K562 (cell line): ENCODE measurements around the gene CISTR. TPM values are rescaled to one million over a fixed set of nuclear protein-coding genes. Genes with fewer than 3 reads are reported as not detected.

Experiments
- ATAC-seq: fragments of 200-7000 bp; cut with Tn5 transposase; 3 replicates; pipeline ENCODE4 v1.9.1; 2020; ENCODE audit warnings: moderate library complexity
- BruUV-seq: library from RNA; stranded (reverse); fragments of 400-500 nt; replicated peaks from 2 replicates; lab custom pipeline; 2021; lab: Mats Ljungman, UMichigan
- CTCF ChIA-PET: fragments of 300-600 bp; formaldehyde crosslinking; extraction: SDS; loops from one replicate; lab custom pipeline; 2021; ENCODE audit warnings: low intra/inter-chr PET ratio; lab: Yijun Ruan, JAX
- POLR2A ChIA-PET: fragments of 300-600, 350-650 bp; sonication (Branson Sonifier 250); formaldehyde crosslinking; extraction: SDS; loops from one replicate; lab custom pipeline; 2021; ENCODE audit warnings: antibody characterized with exemption, inconsistent platforms; lab: Yijun Ruan, JAX
- DNase-seq, 4 experiments: peaks; one replicate each; pipeline versions ENCODE4 v3.0.0 to v3.0.0-alpha.2; 2011 to 2018; ENCODE audit warnings: low spot score in 3 of 4, mixed read lengths in 3 of 4; ENCODE audit errors: extremely low read depth in 1 of 4
- FAIRE-seq: peaks from 2 replicates; lab custom pipeline; 2011; peaks lifted over from hg19 to GRCh38; lab: Jason Lieb, UNC
- H2AFZ ChIP-seq: 2 replicates; pipeline ENCODE4 v1.6.0; 2011; ENCODE audit warnings: low read depth, low read length, control low read depth, inconsistent platforms
- H3K27ac ChIP-seq: fragments of 200-600 bp; 3 replicates; pipeline ENCODE4 v1.8.0; 2011; ENCODE audit warnings: low read depth, mild to moderate bottlenecking, control low read depth, inconsistent platforms, low read length, moderate library complexity, mixed read lengths; ENCODE audit errors: extremely low read depth
- H3K27me3 ChIP-seq, 2 experiments: fragments of 300-600 bp in 1 of 2; 2 replicates in 1 of 2; 3 replicates in 1 of 2; pipeline versions ENCODE4 v1.6.0 to v1.8.0; 2011; ENCODE audit warnings: inconsistent platforms in 2 of 2, low read length in 2 of 2, mild to moderate bottlenecking in 1 of 2, mixed read lengths in 1 of 2, moderate library complexity in 1 of 2; ENCODE audit not compliant: control insufficient read depth in 2 of 2, insufficient read depth in 2 of 2
- H3K36me3 ChIP-seq: fragments of 300-600 bp; 3 replicates; pipeline ENCODE4 v1.8.0; 2011; ENCODE audit warnings: mild to moderate bottlenecking, low read length, inconsistent platforms; ENCODE audit not compliant: control insufficient read depth, insufficient read depth
- H3K4me1 ChIP-seq, 2 experiments: fragments of 200-600 bp in 1 of 2; replicated peaks in 1 of 2; 2 replicates in 1 of 2; 3 replicates in 1 of 2; pipeline versions ENCODE4 v1.5.1 to v1.8.0; 2011; ENCODE audit warnings: inconsistent platforms in 2 of 2, low read length in 2 of 2, mild to moderate bottlenecking in 1 of 2, mixed read lengths in 1 of 2, moderate library complexity in 1 of 2; ENCODE audit not compliant: control insufficient read depth in 2 of 2, insufficient read depth in 2 of 2
- H3K4me2 ChIP-seq: 2 replicates; pipeline ENCODE4 v1.6.1; 2011; ENCODE audit warnings: low read length, control low read depth, inconsistent platforms, mixed read lengths; ENCODE audit not compliant: insufficient read depth
- H3K4me3 ChIP-seq: fragments of 200-600 bp; sonication (generic), shearing (Covaris generic); 2 replicates; pipeline ENCODE4 v1.5.1; 2016; ENCODE audit warnings: control low read depth, inconsistent platforms
- H3K79me2 ChIP-seq: fragments of 200-600 bp; 3 replicates; pipeline ENCODE4 v1.8.0; 2011; ENCODE audit warnings: low read length, inconsistent platforms; ENCODE audit not compliant: control insufficient read depth, insufficient read depth
- H3K9ac ChIP-seq, 2 experiments: 2 replicates each; pipeline versions ENCODE4 v1.6.0 to v1.6.1; 2011; ENCODE audit warnings: low read depth in 2 of 2, low read length in 2 of 2, control low read depth in 1 of 2, inconsistent platforms in 1 of 2, mild to moderate bottlenecking in 1 of 2, mixed read lengths in 1 of 2; ENCODE audit not compliant: insufficient read depth in 1 of 2
- H3K9me1 ChIP-seq: one replicate; pipeline ENCODE4 v1.6.0; 2011; ENCODE audit warnings: inconsistent platforms, mild to moderate bottlenecking, low read length, moderate library complexity; ENCODE audit not compliant: control insufficient read depth, insufficient read depth
- H3K9me3 ChIP-seq: replicated peaks from 2 replicates; pipeline ENCODE4 v1.5.1; 2011; ENCODE audit warnings: low read depth, low read length, inconsistent platforms; ENCODE audit not compliant: control insufficient read depth, insufficient read depth
- H4K20me1 ChIP-seq: replicated peaks from 2 replicates; pipeline ENCODE4 v1.6.1; 2011; ENCODE audit warnings: low read length, inconsistent platforms, mixed read lengths; ENCODE audit not compliant: control insufficient read depth, insufficient read depth
- CHD4 ChIP-seq: fragments of 200-600 bp; sonication (generic); IDR thresholded peaks from 3 replicates; pipeline ENCODE4 v1.6.1; 2012; ENCODE audit warnings: low read depth, mild to moderate bottlenecking, mixed read lengths, low read length, inconsistent platforms; ENCODE audit not compliant: insufficient read depth, insufficient replicate concordance, poor library complexity, severe bottlenecking
- EZH2 ChIP-seq: IDR thresholded peaks from 2 replicates; pipeline ENCODE4 v1.6.1; 2012; ENCODE audit warnings: low read depth, mild to moderate bottlenecking, inconsistent platforms, low read length, borderline replicate concordance
- GTF2B ChIP-seq: IDR thresholded peaks from 2 replicates; pipeline ENCODE4 v1.6.1; 2011; ENCODE audit not compliant: insufficient read length; ENCODE audit errors: extremely low read depth
- HDAC8 ChIP-seq: fragments of 450-650 bp; IDR thresholded peaks from 2 replicates; pipeline ENCODE4 v1.6.1; 2016; ENCODE audit warnings: mild to moderate bottlenecking, missing genetic modification characterization, moderate library complexity, missing compliant biosample characterization
- HNRNPL ChIP-seq: fragments of 200-400 bp; formaldehyde crosslinking; IDR thresholded peaks from 2 replicates; pipeline ENCODE4 v1.6.1; 2017; ENCODE audit warnings: low read depth, mild to moderate bottlenecking, low read length
- ILF3 ChIP-seq: fragments of 450-650 bp; IDR thresholded peaks from 2 replicates; pipeline ENCODE4 v1.6.1; 2018; ENCODE audit warnings: antibody characterized with exemption, mild to moderate bottlenecking, moderate library complexity, borderline replicate concordance
- ILK ChIP-seq: fragments of 450-650 bp; IDR thresholded peaks from 2 replicates; pipeline ENCODE4 v1.6.1; 2016; ENCODE audit warnings: missing genetic modification characterization, low read depth, mild to moderate bottlenecking, missing compliant biosample characterization, moderate library complexity, borderline replicate concordance
- KLF16 ChIP-seq: IDR thresholded peaks from 2 replicates; pipeline ENCODE4 v1.6.1; 2016; ENCODE audit warnings: antibody characterized with exemption
- THAP12 ChIP-seq: fragments of 250-450 bp; sonication (Bioruptor Pico); IDR thresholded peaks from 2 replicates; pipeline ENCODE4 v1.9.0; 2021; ENCODE audit warnings: mild to moderate bottlenecking, inconsistent platforms
- YY1 ChIP-seq, 3 experiments: IDR thresholded peaks; 2 replicates each; pipeline ENCODE4 v1.6.1; 2011; ENCODE audit warnings: low read length in 2 of 3, mild to moderate bottlenecking in 2 of 3, moderate library complexity in 2 of 3, borderline replicate concordance in 1 of 3, control low read depth in 1 of 3, low read depth in 1 of 3; ENCODE audit not compliant: insufficient read depth in 3 of 3, insufficient replicate concordance in 2 of 3, control insufficient read depth in 1 of 3, insufficient read length in 1 of 3; ENCODE audit errors: extremely low read depth in 1 of 3
- ZBTB5 ChIP-seq: fragments of 450-650 bp; IDR thresholded peaks from 2 replicates; pipeline ENCODE4 v1.6.1; 2017; ENCODE audit warnings: antibody characterized with exemption
- ZNF324 ChIP-seq: fragments of 250-450 bp; sonication (Bioruptor Pico); IDR thresholded peaks from 2 replicates; pipeline ENCODE4 v1.4.0; 2020; ENCODE audit warnings: mild to moderate bottlenecking
- ZNF449 ChIP-seq: fragments of 250-450 bp; sonication (Bioruptor Pico); IDR thresholded peaks from 2 replicates; pipeline ENCODE4 v1.8.0; 2022; ENCODE audit warnings: moderate library complexity, mild to moderate bottlenecking, inconsistent platforms
- ZNF561 ChIP-seq: fragments of 450-650 bp; formaldehyde crosslinking; conservative IDR thresholded peaks from 2 replicates; pipeline ENCODE4 v1.4.0; 2020; ENCODE audit warnings: mild to moderate bottlenecking, moderate library complexity
- WGBS: fragments of 100-300 bp; shearing (Covaris generic); methylation state at CpG from one replicate; pipeline ENCODE4 v1.1.6; 2016; ENCODE audit warnings: low coverage, mixed read lengths; ENCODE audit not compliant: insufficient coverage; ENCODE audit errors: missing lambda C conversion rate; 5-methylcytosine and 5-hydroxymethylcytosine counted together
- in situ Hi-C: fragments of 300-500 bp; cut with MboI; formaldehyde crosslinking; loops from 4 replicates; pipeline ENCODE4 v1.15.0; 2018; ENCODE audit warnings: inconsistent platforms, mixed read lengths
- intact Hi-C: fragments of 100-400 bp; cut with micrococcal nuclease; formaldehyde crosslinking; loops from 2 replicates; pipeline ENCODE4 v1.14.2; 2022
- polyA plus RNA-seq, 8 experiments: library from polyadenylated mRNA; depleted of rRNA in 4 of 8; stranded (reverse) in 5 of 8; unstranded in 3 of 8; fragments of >200 nt; fragmentation: Nextera tagmentation in 2 of 8; fragmentation: Illumina TruSeq in 1 of 8; extraction: Ambion mirVana in 2 of 8; extraction: Trizol in 1 of 8; gene quantifications; 2 replicates each; pipeline versions ENCODE4 v1.2.1 to v1.2.3, GENCODE V29; 2011 to 2014; ENCODE audit warnings: inconsistent platforms in 1 of 8, missing spikeins in 1 of 8
- total RNA-seq, 7 experiments: library from RNA; depleted of rRNA in 6 of 7; stranded (reverse); fragments of >200 nt in 6 of 7; fragmentation: Illumina TruSeq in 2 of 7; extraction: Trizol in 2 of 7; gene quantifications; 2 replicates each; pipeline versions ENCODE4 v1.2.1 to v1.2.3, GENCODE V29; 2011 to 2021; ENCODE audit warnings: low replicate concordance in 1 of 7

Gene CISTR
- total and polyA plus RNA-seq, 9 of the 15 experiments (the other 6 are each of a cell fraction or from before 2014, with no cell fraction given), result not detected

GRCh38 chr12:53734425-53734824 is 17.4 kb downstream of the CISTR start (continued):
- no peak for TF ChIP-seq ZBTB5
- TF ChIP-seq ILF3, result no peak
- TF ChIP-seq HNRNPL, result no peak
- no peak for TF ChIP-seq YY1 (IDR thresholded peaks at IDR 0.05; ENCODE audit: borderline replicate concordance in 1 of 3, control insufficient read depth in 1 of 3, extremely low read depth in 1 of 3, insufficient read depth in 3 of 3, insufficient read length in 1 of 3, insufficient replicate concordance in 2 of 3, low read depth in 1 of 3, low read length in 2 of 3)
- no peak for TF ChIP-seq KLF16

GRCh38 chr12:53733807-53734200 is 18.0 kb downstream of the CISTR start:
- ChIA-PET CTCF (no interaction called here), POLR2A (interaction anchor here (0.8 to 1.4 kb wide), 2 partner anchors 10 to 424 kb away, joined by 3 to 6 read pairs; no protein-coding TSS in a partner anchor)
- 2% methylated on average over 5 of the region's 5 CpGs for WGBS
- Histone ChIP-seq H3K27me3 (peaks cover 36 to 39% of the 10 kb centered on the region in 2 experiments), H3K9ac (no peak overlapping the region), H4K20me1 (peaks cover 12% of the 10 kb centered on the region), H3K9me3 (no peaks in the 10 kb centered on the region), H3K4me2 (no peak overlapping the region), H3K4me1 (peaks cover 0 to 6% of the 10 kb centered on the region in 2 experiments; a peak in 1 of 5 replicates), H3K36me3 (no peaks in the 10 kb centered on the region), H2AFZ (no peak overlapping the region), H3K27ac (no peak overlapping the region), H3K79me2 (no peaks in the 10 kb centered on the region), H3K4me3 (no peak overlapping the region), H3K9me1 (no peaks in the 10 kb centered on the region)
- in situ Hi-C loops (no loop called here), intact Hi-C loops (no loop called here)
- peak; percentile 29 for FAIRE-seq
- ATAC-seq, result no peak
- no peak for DNase-seq
- BruUV-seq, result no TSS peak
- TF ChIP-seq ZNF324 (CRISPR knock-in tag) (no peak), ZNF561 (CRISPR knock-in tag) (no peak), ILK (tag) (no peak), GTF2B (no peak), EZH2 (no peak), CHD4 (no peak), ZNF449 (no peak), HDAC8 (tag) (no peak), THAP12 (CRISPR knock-in tag) (no peak)
